ENCODE data around the gene OTOG.
"Not testable (repeated sequence)": the region's sequence is repeated elsewhere in the genome, so short reads cannot be mapped to it uniquely, and the experiment has no call there.

Gene OTOG

DNA sequence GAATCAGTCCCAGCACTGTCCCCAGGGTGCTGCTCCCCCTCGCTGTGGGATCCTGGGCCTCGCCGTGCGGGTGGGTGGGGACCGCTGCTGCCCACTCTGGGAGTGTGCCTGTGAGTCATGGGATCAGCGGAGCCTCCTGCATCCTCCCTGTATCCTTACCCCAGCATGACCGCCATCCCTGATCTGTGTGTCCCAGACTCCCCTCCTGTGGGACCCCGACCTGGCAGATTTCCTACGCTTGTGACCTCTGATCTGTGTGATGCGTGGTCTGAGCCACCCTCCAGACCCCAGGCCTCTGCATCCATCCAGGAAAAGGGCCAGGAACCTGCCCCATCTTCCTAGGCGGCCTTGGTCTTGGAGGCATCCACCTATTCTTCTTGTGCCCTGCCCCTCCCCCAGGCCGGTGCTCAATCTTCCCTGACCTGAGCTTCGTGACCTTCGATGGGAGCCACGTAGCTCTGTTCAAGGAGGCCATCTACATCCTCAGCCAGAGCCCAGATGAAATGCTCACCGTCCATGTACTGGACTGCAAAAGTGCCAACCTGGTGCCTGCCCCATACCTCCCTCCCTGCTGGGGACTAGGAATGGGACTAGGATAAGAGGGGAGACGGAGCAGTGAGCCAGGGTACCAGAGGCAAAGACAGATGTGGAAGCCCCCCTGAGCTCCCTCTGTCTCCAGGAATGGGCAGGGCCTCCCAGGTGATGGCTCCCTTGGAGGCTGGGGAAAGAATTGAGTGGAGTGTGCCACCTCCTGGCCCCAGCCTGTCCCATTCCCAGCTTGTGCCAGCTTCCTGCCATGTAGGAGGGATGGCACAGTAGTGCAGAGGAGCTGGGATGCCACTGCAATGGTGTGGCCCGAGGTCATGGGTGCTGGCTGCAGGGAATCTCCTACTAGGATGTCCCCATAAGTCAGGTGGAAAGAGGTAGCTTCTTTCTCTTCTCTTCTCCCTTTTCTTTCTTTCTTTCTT, 65.4 kb downstream of the OTOG start:
- Histone ChIP-seq H3K4me3 (replicated peaks; ENCODE audit: low read depth, low read length) (no peak overlapping the region), H3K36me3 (ENCODE audit: control insufficient read depth, insufficient read depth, low read length) (no peaks in the 10 kb centered on the region), H3K27me3 (replicated peaks; ENCODE audit: control insufficient read depth, insufficient read depth, low read length) (no peaks in the 10 kb centered on the region; the same call in 1 of the 2 replicates)
- no peak for DNase-seq (ENCODE audit: extremely low read depth, insufficient read length)
- no peak for TF ChIP-seq CTCF (IDR thresholded peaks at IDR 0.05; ENCODE audit: insufficient read depth, low read length, poor library complexity, severe bottlenecking)

- no peaks in the 10 kb centered on the region for H3K27me3 ChIP-seq (replicated peaks; ENCODE audit: control insufficient read depth, insufficient read depth, low read length)
- H3K36me3 ChIP-seq (ENCODE audit: control insufficient read depth, insufficient read depth, low read length), result no peaks in the 10 kb centered on the region
- TF ChIP-seq CTCF (IDR thresholded peaks at IDR 0.05; ENCODE audit: insufficient read depth, low read length, poor library complexity, severe bottlenecking), result no peak
- DNase-seq (ENCODE audit: extremely low read depth, insufficient read length), result no peak
- H3K4me3 ChIP-seq (replicated peaks; ENCODE audit: low read depth, low read length), result no peak overlapping the region
Measured at GRCh38 chr11:17613428-17613962, 66.4 kb downstream of the OTOG start.

GRCh38 chr11:17613983-17614382, 66.9 kb downstream of the OTOG start:
- TF ChIP-seq CTCF (IDR thresholded peaks at IDR 0.05; ENCODE audit: insufficient read depth, low read length, poor library complexity, severe bottlenecking), result no peak
- Histone ChIP-seq H3K36me3 (ENCODE audit: control insufficient read depth, insufficient read depth, low read length) (no peaks in the 10 kb centered on the region), H3K27me3 (replicated peaks; ENCODE audit: control insufficient read depth, insufficient read depth, low read length) (no peaks in the 10 kb centered on the region), H3K4me3 (replicated peaks; ENCODE audit: low read depth, low read length) (no peak overlapping the region)
- no peak for DNase-seq (ENCODE audit: extremely low read depth, insufficient read length)

DNA sequence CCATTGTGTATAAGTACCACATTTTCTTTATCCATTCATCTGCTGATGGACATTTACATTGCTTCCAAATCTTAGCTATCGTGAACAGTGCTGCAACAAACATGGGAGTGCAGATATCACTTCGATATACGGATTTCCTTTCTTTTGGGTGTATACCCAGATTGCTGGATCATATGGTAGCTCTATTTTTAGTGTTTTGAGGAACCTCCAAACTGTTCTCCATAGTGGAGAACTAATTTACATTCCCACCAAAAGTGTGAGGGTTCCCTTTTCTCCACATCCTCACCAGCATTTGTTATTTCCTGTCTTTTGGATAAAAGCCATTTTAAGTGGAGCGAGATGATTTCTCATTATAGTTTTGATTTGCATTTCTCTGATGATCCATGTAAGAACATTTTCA, 75.7 kb downstream of the OTOG start:
- not testable (repeated sequence) for H3K36me3 ChIP-seq (ENCODE audit: control insufficient read depth, insufficient read depth, low read length); H3K4me3 ChIP-seq (replicated peaks; ENCODE audit: low read depth, low read length); DNase-seq (ENCODE audit: extremely low read depth, insufficient read length); H3K27me3 ChIP-seq (replicated peaks; ENCODE audit: control insufficient read depth, insufficient read depth, low read length)

DNA sequence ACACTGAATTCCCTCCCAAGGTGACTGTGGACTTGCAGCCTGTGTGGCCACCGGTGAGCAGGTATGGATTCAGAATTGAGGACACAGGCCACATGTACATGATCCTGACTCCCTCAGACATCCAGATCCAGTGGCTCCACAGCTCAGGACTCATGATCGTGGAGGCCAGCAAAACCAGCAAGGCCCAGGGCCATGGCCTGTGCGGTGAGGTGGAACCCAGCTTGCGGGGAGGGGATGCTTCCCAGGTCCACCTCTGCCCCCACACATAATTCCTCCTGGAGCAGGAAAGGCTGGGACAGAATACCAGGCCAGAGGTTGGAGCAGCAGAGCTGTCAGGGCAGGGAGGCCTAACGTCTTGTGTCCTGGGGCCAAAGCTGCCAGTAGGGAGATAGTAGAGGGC, 82.1 kb downstream of the OTOG start:
- DNase-seq (ENCODE audit: extremely low read depth, insufficient read length), result no peak

More for the DNA sequence above, 82.1 kb downstream of the OTOG start:
- no peak for TF ChIP-seq CTCF (IDR thresholded peaks at IDR 0.05; ENCODE audit: insufficient read depth, low read length, poor library complexity, severe bottlenecking)
- no peaks in the 10 kb centered on the region for H3K36me3 ChIP-seq (ENCODE audit: control insufficient read depth, insufficient read depth, low read length)
- no peaks in the 10 kb centered on the region for H3K27me3 ChIP-seq (replicated peaks; ENCODE audit: control insufficient read depth, insufficient read depth, low read length)
- H3K4me3 ChIP-seq (replicated peaks; ENCODE audit: low read depth, low read length), result no peak overlapping the region
